NCI-H2196 treated with DMSO at 0.1 percent for 48 hours (cell line): ENCODE results near the gene LSS.
"Not testable (repeated sequence)": the region's sequence is repeated elsewhere in the genome, so short reads cannot be mapped to it uniquely, and the experiment has no call there.

Experiments
- DNase-seq: peaks from one replicate; lab custom pipeline; 2025; ENCODE audit not compliant: unreplicated experiment; lab: John Stamatoyannopoulos, UW

LSS gene

GRCh38 chr21:46171996-46172862, 56.3 kb downstream of the LSS start:
- DNase-seq: no peak

GRCh38 chr21:46171585-46171984, 57.0 kb downstream of the LSS start:
- no peak for DNase-seq

- not testable (repeated sequence) for DNase-seq
These were observed 58.0 kb downstream of the LSS start for GRCh38 chr21:46170436-46171193.

GRCh38 chr21:46168659-46169386, 59.8 kb downstream of the LSS start:
- DNase-seq: no peak

- DNase-seq: no peak
These were observed 60.3 kb downstream of the LSS start for GRCh38 chr21:46168238-46168637.

GRCh38 chr21:46165098-46165497, 63.5 kb downstream of the LSS start:
- DNase-seq: no peak

GRCh38 chr21:46163380-46163779, 65.2 kb downstream of the LSS start:
- no peak for DNase-seq

- no peak for DNase-seq
These were observed 66.7 kb downstream of the LSS start for GRCh38 chr21:46161633-46162592.

- DNase-seq: no peak
These were observed 67.5 kb downstream of the LSS start for GRCh38 chr21:46160907-46161632.

- DNase-seq: no peak
These were observed 68.0 kb downstream of the LSS start for GRCh38 chr21:46160657-46160906.

- no peak for DNase-seq
These were observed 68.5 kb downstream of the LSS start for GRCh38 chr21:46159841-46160656.

GRCh38 chr21:46159390-46159789, 69.2 kb downstream of the LSS start:
- DNase-seq: no peak

- no peak for DNase-seq
These were observed 69.8 kb downstream of the LSS start for GRCh38 chr21:46158666-46159300.

- DNase-seq: no peak
These were observed 70.6 kb downstream of the LSS start for GRCh38 chr21:46157987-46158451.

- no peak for DNase-seq
These were observed 71.1 kb downstream of the LSS start for GRCh38 chr21:46157396-46157986.

- DNase-seq: no peak
These were observed 71.9 kb downstream of the LSS start for GRCh38 chr21:46156678-46157077.

- DNase-seq: no peak
These were observed 72.3 kb downstream of the LSS start for GRCh38 chr21:46156378-46156645.
